Fibroblast of lung (primary cell): ENCODE results near the gene BMPR1B. TPM values are rescaled to one million over a fixed set of nuclear protein-coding genes. Genes with fewer than 3 reads are reported as not detected.

ENCODE experiments used
- DNase-seq, 2 donors: peaks; one replicate each; pipeline versions ENCODE4 v3.0.0 to v3.0.0-alpha.2; 2010; ENCODE audit warnings: low read depth in 2 of 2
- H2AFZ ChIP-seq: 2 replicates; pipeline ENCODE4 v1.5.1; 2012; ENCODE audit warnings: low read length, control low read depth, inconsistent platforms
- H3K27ac ChIP-seq: 2 replicates; pipeline ENCODE4 v1.5.1; 2011; ENCODE audit warnings: low read length, control low read depth; ENCODE audit not compliant: insufficient read depth
- H3K27me3 ChIP-seq: 2 replicates; pipeline ENCODE4 v1.5.1; 2011; ENCODE audit warnings: mild to moderate bottlenecking, low read length; ENCODE audit not compliant: control insufficient read depth, insufficient read depth
- H3K36me3 ChIP-seq: 2 replicates; pipeline ENCODE4 v1.5.1; 2011; ENCODE audit warnings: low read length; ENCODE audit not compliant: control insufficient read depth, insufficient read depth
- H3K4me1 ChIP-seq: 2 replicates; pipeline ENCODE4 v1.5.1; 2011; ENCODE audit warnings: low read length; ENCODE audit not compliant: control insufficient read depth, insufficient read depth; ENCODE audit errors: extremely low read depth
- H3K4me2 ChIP-seq: 2 replicates; pipeline ENCODE4 v1.5.1; 2011; ENCODE audit warnings: low read length, control low read depth; ENCODE audit not compliant: insufficient read depth; ENCODE audit errors: extremely low read depth
- H3K4me3 ChIP-seq, 4 experiments: fragments of 200-600 bp in 1 of 4; sonication (generic) in 1 of 4; replicated peaks in 1 of 4; 2 replicates each; pipeline ENCODE4 v1.5.1; 2011 to 2016; ENCODE audit warnings: low read length in 4 of 4, low read depth in 3 of 4, mild to moderate bottlenecking in 3 of 4, control low read depth in 2 of 4, inconsistent platforms in 1 of 4, mixed read lengths in 1 of 4; ENCODE audit not compliant: insufficient read depth in 1 of 4; ENCODE audit errors: control extremely low read depth in 1 of 4
- H3K79me2 ChIP-seq: 2 replicates; pipeline ENCODE4 v1.5.1; 2012; ENCODE audit warnings: mild to moderate bottlenecking, low read length, inconsistent platforms; ENCODE audit not compliant: control insufficient read depth, insufficient read depth
- H3K9ac ChIP-seq: 2 replicates; pipeline ENCODE4 v1.5.1; 2011; ENCODE audit warnings: mild to moderate bottlenecking, low read length, control low read depth; ENCODE audit not compliant: insufficient read depth
- H3K9me3 ChIP-seq: 2 replicates; pipeline ENCODE4 v1.5.1; 2012; ENCODE audit warnings: low read depth, low read length; ENCODE audit not compliant: control insufficient read depth, insufficient read depth
- H4K20me1 ChIP-seq: 2 replicates; pipeline ENCODE4 v1.5.1; 2011; ENCODE audit warnings: low read length; ENCODE audit not compliant: control insufficient read depth, insufficient read depth; ENCODE audit errors: extremely low read depth
- CTCF ChIP-seq, 2 donors: IDR thresholded peaks in 1 of 2; conservative IDR thresholded peaks in 1 of 2; 1 replicate in 1 of 2; 2 replicates in 1 of 2; pipeline ENCODE4 v1.5.1; 2011 to 2012; ENCODE audit warnings: low read length in 2 of 2, control low read depth in 1 of 2, inconsistent platforms in 1 of 2, low read depth in 1 of 2, mild to moderate bottlenecking in 1 of 2
- EZH2 ChIP-seq: IDR thresholded peaks from 2 replicates; pipeline ENCODE4 v1.5.1; 2012; ENCODE audit warnings: low read length, control low read depth, mild to moderate bottlenecking; ENCODE audit errors: missing control alignments
- polyA plus RNA-seq, 2 donors: library from polyadenylated mRNA; depleted of rRNA in 1 of 2; stranded (reverse) in 1 of 2; unstranded in 1 of 2; fragments of >200 nt; gene quantifications; 2 replicates each; pipeline ENCODE4 v1.2.1, GENCODE V29; 2011 to 2012; ENCODE audit warnings: missing spikeins in 1 of 2
- total RNA-seq: library from RNA; depleted of rRNA; stranded (reverse); fragments of >200 nt; gene quantifications from 2 replicates; pipeline ENCODE4 v1.2.1, GENCODE V29; 2014

The BMPR1B gene
- total and polyA plus RNA-seq, 2 donors (not counting 1 experiment from before 2014, with no cell fraction given) = 0.17 to 0.45 TPM

- no peak overlapping the region for H3K4me2 ChIP-seq
- no peak for TF ChIP-seq CTCF (conservative IDR thresholded peaks at IDR 0.05 in 1 of 2, IDR thresholded peaks at IDR 0.05 in 1 of 2; ENCODE audit: low read depth in 1 of 2, low read length in 2 of 2)
- TF ChIP-seq EZH2 = no peak
- H3K4me1 ChIP-seq = no peaks in the 10 kb centered on the region
- H3K9ac ChIP-seq = no peak overlapping the region
- no peaks in the 10 kb centered on the region for H3K27me3 ChIP-seq
- no peaks in the 10 kb centered on the region for H4K20me1 ChIP-seq
- H3K9me3 ChIP-seq = no peaks in the 10 kb centered on the region
- H3K36me3 ChIP-seq = no peaks in the 10 kb centered on the region
- H3K27ac ChIP-seq = no peak overlapping the region
- no peak overlapping the region for H2AFZ ChIP-seq
- DNase-seq = no peak
- H3K4me3 ChIP-seq = no peak overlapping the region
- no peaks in the 10 kb centered on the region for H3K79me2 ChIP-seq
Observed at GRCh38 chr4:94852616-94853015, 94.9 kb downstream of the BMPR1B start.

GRCh38 chr4:94856030-94856429, 98.3 kb downstream of the BMPR1B start:
- H3K4me1 ChIP-seq = no peaks in the 10 kb centered on the region
- H3K27me3 ChIP-seq = no peaks in the 10 kb centered on the region
- no peak overlapping the region for H3K27ac ChIP-seq
- no peak overlapping the region for H3K9ac ChIP-seq
- no peak overlapping the region for H2AFZ ChIP-seq
- H3K36me3 ChIP-seq = no peaks in the 10 kb centered on the region
- H4K20me1 ChIP-seq = no peaks in the 10 kb centered on the region
- no peak for DNase-seq
- H3K9me3 ChIP-seq = no peaks in the 10 kb centered on the region
- H3K79me2 ChIP-seq = no peaks in the 10 kb centered on the region
- no peak for TF ChIP-seq EZH2
- no peak for TF ChIP-seq CTCF (conservative IDR thresholded peaks at IDR 0.05 in 1 of 2, IDR thresholded peaks at IDR 0.05 in 1 of 2; ENCODE audit: low read depth in 1 of 2, low read length in 2 of 2)
- H3K4me2 ChIP-seq = no peak overlapping the region
- H3K4me3 ChIP-seq = no peak overlapping the region

- Histone ChIP-seq H3K9ac (no peak overlapping the region), H4K20me1 (no peaks in the 10 kb centered on the region), H3K79me2 (no peaks in the 10 kb centered on the region), H3K9me3 (no peaks in the 10 kb centered on the region), H3K36me3 (no peaks in the 10 kb centered on the region), H3K27ac (no peak overlapping the region), H3K4me2 (no peak overlapping the region), H2AFZ (no peak overlapping the region), H3K27me3 (no peaks in the 10 kb centered on the region), H3K4me3 (no peak overlapping the region), H3K4me1 (no peaks in the 10 kb centered on the region)
- DNase-seq = peak in 1 of 2 donors; percentile 50
- TF ChIP-seq CTCF (conservative IDR thresholded peaks at IDR 0.05 in 1 of 2, IDR thresholded peaks at IDR 0.05 in 1 of 2; ENCODE audit: low read depth in 1 of 2, low read length in 2 of 2) = no peak
- no peak for TF ChIP-seq EZH2
Observed at GRCh38 chr4:94870146-94870545, 112.4 kb downstream of the BMPR1B start.
